ENCODE measurements around the gene TMEM236. TPM values are rescaled to one million over a fixed set of nuclear protein-coding genes. Genes with fewer than 3 reads are reported as not detected.

TMEM236 gene
- total RNA-seq, 1 experiment from 2014 or later: 0.24 TPM

DNA sequence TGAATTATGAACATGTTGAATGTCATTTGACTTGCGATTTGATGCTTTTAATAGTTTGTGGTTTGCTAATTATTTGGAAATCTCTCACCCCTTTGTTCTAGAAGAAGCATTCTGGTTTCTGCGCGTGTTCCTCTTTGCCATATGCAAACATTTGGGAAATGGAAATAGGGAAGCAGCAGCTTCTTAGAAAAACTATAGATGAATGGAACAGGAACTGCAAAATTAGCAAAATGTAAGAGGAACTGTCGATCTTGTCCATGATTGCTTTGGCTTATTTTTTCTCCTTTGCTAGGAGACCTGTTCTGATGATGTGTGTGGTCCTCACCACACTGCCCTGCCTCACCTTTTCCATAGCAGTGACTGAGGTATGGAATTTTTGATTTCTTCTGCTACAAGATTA lies 19.0 kb downstream of the TMEM236 start:
- CTCF ChIA-PET: no interaction called here
- no TSS peak for BruUV-seq (replicated peaks)

GRCh38 chr10:17779784-17780183 lies 27.8 kb downstream of the TMEM236 start:
- Histone ChIP-seq H3F3A (ENCODE audit: insufficient read depth, low read depth) (no peaks in the 10 kb centered on the region), H3K27me3 (ENCODE audit: insufficient read depth, low read depth) (no peaks in the 10 kb centered on the region), H3K9me2 (ENCODE audit: insufficient read depth) (no peaks in the 10 kb centered on the region), H3K79me2 (ENCODE audit: low read depth) (no peaks in the 10 kb centered on the region), H3K36me3 (ENCODE audit: low read depth) (no peaks in the 10 kb centered on the region), H4K20me1 (ENCODE audit: insufficient read depth) (no peaks in the 10 kb centered on the region), H3K4me1 (replicated peaks; ENCODE audit: insufficient read depth) (no peaks in the 10 kb centered on the region), H3K27ac (no peak overlapping the region), H3K4me2 (no peak overlapping the region), H3K9me3 (ENCODE audit: insufficient read depth, low read depth) (no peaks in the 10 kb centered on the region), H3K4me3 (no peak overlapping the region), H2AFZ (no peak overlapping the region)
- no peak for DNase-seq
- POLR2A ChIA-PET (ENCODE audit: unreplicated experiment): no interaction called here
- TF ChIP-seq EZH2 (IDR thresholded peaks at IDR 0.05; ENCODE audit: low read depth): no peak
- TF ChIP-seq, protein P1, sequence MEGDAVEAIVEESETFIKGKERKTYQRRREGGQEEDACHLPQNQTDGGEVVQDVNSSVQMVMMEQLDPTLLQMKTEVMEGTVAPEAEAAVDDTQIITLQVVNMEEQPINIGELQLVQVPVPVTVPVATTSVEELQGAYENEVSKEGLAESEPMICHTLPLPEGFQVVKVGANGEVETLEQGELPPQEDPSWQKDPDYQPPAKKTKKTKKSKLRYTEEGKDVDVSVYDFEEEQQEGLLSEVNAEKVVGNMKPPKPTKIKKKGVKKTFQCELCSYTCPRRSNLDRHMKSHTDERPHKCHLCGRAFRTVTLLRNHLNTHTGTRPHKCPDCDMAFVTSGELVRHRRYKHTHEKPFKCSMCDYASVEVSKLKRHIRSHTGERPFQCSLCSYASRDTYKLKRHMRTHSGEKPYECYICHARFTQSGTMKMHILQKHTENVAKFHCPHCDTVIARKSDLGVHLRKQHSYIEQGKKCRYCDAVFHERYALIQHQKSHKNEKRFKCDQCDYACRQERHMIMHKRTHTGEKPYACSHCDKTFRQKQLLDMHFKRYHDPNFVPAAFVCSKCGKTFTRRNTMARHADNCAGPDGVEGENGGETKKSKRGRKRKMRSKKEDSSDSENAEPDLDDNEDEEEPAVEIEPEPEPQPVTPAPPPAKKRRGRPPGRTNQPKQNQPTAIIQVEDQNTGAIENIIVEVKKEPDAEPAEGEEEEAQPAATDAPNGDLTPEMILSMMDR (conservative IDR thresholded peaks at IDR 0.05): no peak
- intact Hi-C loops (cut with micrococcal nuclease; ENCODE audit: unreplicated experiment): loop anchor here (5.0 kb wide), 2 partner anchors 37 to 137 kb away; partner anchors contain the start of gene STAM
- CTCF ChIA-PET: no interaction called here
- no TSS peak for BruUV-seq (replicated peaks)

More for the DNA sequence above, 19.0 kb downstream of the TMEM236 start:
- TF ChIP-seq EZH2 (IDR thresholded peaks at IDR 0.05; ENCODE audit: low read depth): no peak
- TF ChIP-seq, protein P1 (conservative IDR thresholded peaks at IDR 0.05): no peak
- no peaks in the 10 kb centered on the region for H3K9me2 ChIP-seq (ENCODE audit: insufficient read depth)
- POLR2A ChIA-PET (ENCODE audit: unreplicated experiment): no interaction called here
- no peak overlapping the region for H3K4me3 ChIP-seq
- no peaks in the 10 kb centered on the region for H3K27me3 ChIP-seq (ENCODE audit: insufficient read depth, low read depth)
- intact Hi-C loops (cut with micrococcal nuclease; ENCODE audit: unreplicated experiment): no loop called here
- H4K20me1 ChIP-seq (ENCODE audit: insufficient read depth): no peaks in the 10 kb centered on the region
- H2AFZ ChIP-seq: no peak overlapping the region
- no peaks in the 10 kb centered on the region for H3F3A ChIP-seq (ENCODE audit: insufficient read depth, low read depth)
- H3K4me1 ChIP-seq (replicated peaks; ENCODE audit: insufficient read depth): no peaks in the 10 kb centered on the region
- no peaks in the 10 kb centered on the region for H3K79me2 ChIP-seq (ENCODE audit: low read depth)
- no peaks in the 10 kb centered on the region for H3K9me3 ChIP-seq (ENCODE audit: insufficient read depth, low read depth)
- no peak overlapping the region for H3K4me2 ChIP-seq
- no peaks in the 10 kb centered on the region for H3K36me3 ChIP-seq (ENCODE audit: low read depth)
- no peak for DNase-seq
- no peak overlapping the region for H3K27ac ChIP-seq

DNA sequence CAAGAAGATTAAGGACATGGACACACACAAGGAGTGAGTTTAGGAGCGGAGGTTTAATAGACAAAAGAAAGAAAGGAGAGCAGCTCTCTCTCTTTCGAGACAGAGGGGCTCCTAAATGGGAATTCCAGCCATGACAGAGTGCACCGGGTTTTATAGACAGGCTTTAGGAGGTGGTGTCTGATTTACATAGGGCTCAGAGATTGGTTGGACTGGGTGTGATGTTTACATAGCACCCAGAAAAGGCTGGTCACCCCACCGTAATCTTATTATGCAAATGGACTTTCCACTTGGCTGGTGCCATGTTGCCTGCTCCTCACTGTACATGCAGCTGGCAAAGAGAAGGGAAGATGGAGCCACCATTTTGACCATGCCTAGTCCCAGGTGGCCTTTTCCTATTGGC lies 28.7 kb downstream of the TMEM236 start:
- Histone ChIP-seq H4K20me1 (ENCODE audit: insufficient read depth) (no peaks in the 10 kb centered on the region), H3K79me2 (ENCODE audit: low read depth) (no peaks in the 10 kb centered on the region), H3K4me3 (no peak overlapping the region), H3K36me3 (ENCODE audit: low read depth) (no peaks in the 10 kb centered on the region), H3K4me1 (replicated peaks; ENCODE audit: insufficient read depth) (no peaks in the 10 kb centered on the region), H2AFZ (no peak overlapping the region), H3K27ac (no peak overlapping the region), H3K27me3 (ENCODE audit: insufficient read depth, low read depth) (no peaks in the 10 kb centered on the region), H3K9me2 (ENCODE audit: insufficient read depth) (no peaks in the 10 kb centered on the region), H3K9me3 (ENCODE audit: insufficient read depth, low read depth) (no peaks in the 10 kb centered on the region), H3K4me2 (no peak overlapping the region), H3F3A (ENCODE audit: insufficient read depth, low read depth) (no peaks in the 10 kb centered on the region)
- no TSS peak for BruUV-seq (replicated peaks)
- ChIA-PET CTCF (no interaction called here), POLR2A (ENCODE audit: unreplicated experiment) (no interaction called here)
- intact Hi-C loops (cut with micrococcal nuclease; ENCODE audit: unreplicated experiment): loop anchor here (5.0 kb wide), 2 partner anchors 38 to 138 kb away; partner anchors contain the start of gene STAM
- no peak for DNase-seq
- TF ChIP-seq, protein P1 (conservative IDR thresholded peaks at IDR 0.05): no peak
- no peak for TF ChIP-seq EZH2 (IDR thresholded peaks at IDR 0.05; ENCODE audit: low read depth)

All from PC-9 (cell line).